Measurements from ENCODE around the gene ARIH2. TPM values are rescaled to one million over a fixed set of nuclear protein-coding genes. Genes with fewer than 3 reads are reported as not detected.

The ARIH2 gene
- total and polyA plus RNA-seq, 9 of the 15 experiments (the other 6 are each of a cell fraction or from before 2014, with no cell fraction given) = 27.0 to 120 (median 108) TPM

DNA sequence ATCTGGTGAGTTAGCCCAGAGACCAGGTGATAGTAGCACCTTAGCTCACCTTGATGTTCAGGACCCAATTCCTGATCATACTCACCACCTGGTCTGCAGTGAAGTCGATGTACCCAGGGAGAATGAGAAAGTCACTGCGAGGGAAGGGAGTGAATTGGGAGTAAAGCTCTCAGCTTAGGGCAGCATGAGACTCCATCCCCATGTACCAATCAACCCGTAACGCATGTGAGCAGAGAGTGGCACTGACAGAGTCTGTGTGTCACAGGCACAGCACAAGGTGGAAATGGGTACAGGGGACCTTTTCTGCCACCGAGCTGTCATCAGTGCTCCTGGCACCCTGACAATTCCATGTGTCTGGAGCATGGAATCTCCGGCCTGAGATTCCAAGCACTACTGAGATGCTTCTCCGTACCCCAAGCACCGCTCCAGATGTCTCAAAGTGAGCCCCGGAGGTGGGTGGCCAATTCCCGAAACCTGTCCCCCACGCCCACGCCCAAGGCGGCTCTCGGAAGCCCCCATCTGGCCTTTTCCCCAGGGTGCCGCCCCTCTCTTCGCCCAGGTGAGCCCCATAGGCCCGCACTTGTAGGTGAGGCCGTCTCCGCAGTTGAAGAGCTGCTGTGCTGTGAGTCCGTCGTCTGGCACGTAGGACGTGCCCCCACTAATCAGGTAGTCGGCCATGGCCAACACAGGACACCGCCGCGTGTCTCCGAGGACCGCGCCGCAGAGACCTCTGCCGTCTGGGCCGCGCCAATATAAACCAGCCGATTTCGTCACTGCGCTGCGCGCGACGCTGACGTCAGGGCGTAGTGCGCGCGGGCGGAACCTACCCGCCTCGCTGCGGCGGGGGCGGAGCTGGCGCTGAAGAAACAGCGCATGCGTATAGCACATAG is 110.3 kb downstream of the ARIH2 start, which contains the start of gene IMPDH2 (continued):
- TF ChIP-seq KLF6 (CRISPR knock-in tag; IDR thresholded peaks at IDR 0.05; ENCODE audit: borderline replicate concordance) (no peak), TOE1 (IDR thresholded peaks at IDR 0.05; ENCODE audit: borderline replicate concordance) (no peak), TOE1 (CRISPR knock-in tag; IDR thresholded peaks at IDR 0.05; ENCODE audit: borderline replicate concordance, low read depth) (no peak), GATAD2B (IDR thresholded peaks at IDR 0.05; ENCODE audit: borderline replicate concordance) (no peak), CBX1 (IDR thresholded peaks at IDR 0.05; ENCODE audit: low read depth) (peak; percentile 87), ATF1 (CRISPR knock-in tag; IDR thresholded peaks at IDR 0.05) (peak; percentile 82), ATF1 (tag; IDR thresholded peaks at IDR 0.05) (peak; percentile 97), MEF2A (IDR thresholded peaks at IDR 0.05; ENCODE audit: control insufficient read depth, low read depth, low read length) (no peak), EP300 (IDR thresholded peaks at IDR 0.05; ENCODE audit: low read length) (no peak), ZNF75A (CRISPR knock-in tag; IDR thresholded peaks at IDR 0.05) (no peak), ZNF175 (CRISPR knock-in tag; IDR thresholded peaks at IDR 0.05; ENCODE audit: low read depth) (no peak), U2AF2 (optimal IDR thresholded peaks at IDR 0.05; ENCODE audit: low read depth, low read length) (no peak), HLTF (IDR thresholded peaks at IDR 0.05) (no peak), ZNF316 (IDR thresholded peaks at IDR 0.05) (peak; percentile 48; the same call in 1 of the 2 replicates), MYBL2 (IDR thresholded peaks at IDR 0.05; ENCODE audit: low read depth) (no peak), MYBL2 (CRISPR knock-in tag; IDR thresholded peaks at IDR 0.05; ENCODE audit: borderline replicate concordance) (peak; percentile 49; the same call in 1 of the 2 replicates), ZNF77 (CRISPR knock-in tag; IDR thresholded peaks at IDR 0.05) (no peak), CBX3 (IDR thresholded peaks at IDR 0.05; ENCODE audit: borderline replicate concordance in 1 of 2, low read length in 2 of 2) (peak in 1 of 2 experiments; percentile 46; a peak in 1 of 3 replicates), SMAD3 (CRISPR knock-in tag; conservative IDR thresholded peaks at IDR 0.05) (peak; percentile 43; the same call in 1 of the 2 replicates)
- TF ChIP-seq, protein P1, sequence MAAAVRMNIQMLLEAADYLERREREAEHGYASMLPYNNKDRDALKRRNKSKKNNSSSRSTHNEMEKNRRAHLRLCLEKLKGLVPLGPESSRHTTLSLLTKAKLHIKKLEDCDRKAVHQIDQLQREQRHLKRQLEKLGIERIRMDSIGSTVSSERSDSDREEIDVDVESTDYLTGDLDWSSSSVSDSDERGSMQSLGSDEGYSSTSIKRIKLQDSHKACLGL (CRISPR knock-in tag; IDR thresholded peaks at IDR 0.05; ENCODE audit: borderline replicate concordance, poor library complexity, severe bottlenecking) = no peak
- TF ChIP-seq, protein P2, sequence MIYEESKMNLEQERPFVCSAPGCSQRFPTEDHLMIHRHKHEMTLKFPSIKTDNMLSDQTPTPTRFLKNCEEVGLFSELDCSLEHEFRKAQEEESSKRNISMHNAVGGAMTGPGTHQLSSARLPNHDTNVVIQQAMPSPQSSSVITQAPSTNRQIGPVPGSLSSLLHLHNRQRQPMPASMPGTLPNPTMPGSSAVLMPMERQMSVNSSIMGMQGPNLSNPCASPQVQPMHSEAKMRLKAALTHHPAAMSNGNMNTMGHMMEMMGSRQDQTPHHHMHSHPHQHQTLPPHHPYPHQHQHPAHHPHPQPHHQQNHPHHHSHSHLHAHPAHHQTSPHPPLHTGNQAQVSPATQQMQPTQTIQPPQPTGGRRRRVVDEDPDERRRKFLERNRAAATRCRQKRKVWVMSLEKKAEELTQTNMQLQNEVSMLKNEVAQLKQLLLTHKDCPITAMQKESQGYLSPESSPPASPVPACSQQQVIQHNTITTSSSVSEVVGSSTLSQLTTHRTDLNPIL (CRISPR knock-in tag; IDR thresholded peaks at IDR 0.05) = no peak
- TF ChIP-seq, protein P3, sequence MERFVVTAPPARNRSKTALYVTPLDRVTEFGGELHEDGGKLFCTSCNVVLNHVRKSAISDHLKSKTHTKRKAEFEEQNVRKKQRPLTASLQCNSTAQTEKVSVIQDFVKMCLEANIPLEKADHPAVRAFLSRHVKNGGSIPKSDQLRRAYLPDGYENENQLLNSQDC (CRISPR knock-in tag; IDR thresholded peaks at IDR 0.05) = no peak
- TF ChIP-seq, protein P4, sequence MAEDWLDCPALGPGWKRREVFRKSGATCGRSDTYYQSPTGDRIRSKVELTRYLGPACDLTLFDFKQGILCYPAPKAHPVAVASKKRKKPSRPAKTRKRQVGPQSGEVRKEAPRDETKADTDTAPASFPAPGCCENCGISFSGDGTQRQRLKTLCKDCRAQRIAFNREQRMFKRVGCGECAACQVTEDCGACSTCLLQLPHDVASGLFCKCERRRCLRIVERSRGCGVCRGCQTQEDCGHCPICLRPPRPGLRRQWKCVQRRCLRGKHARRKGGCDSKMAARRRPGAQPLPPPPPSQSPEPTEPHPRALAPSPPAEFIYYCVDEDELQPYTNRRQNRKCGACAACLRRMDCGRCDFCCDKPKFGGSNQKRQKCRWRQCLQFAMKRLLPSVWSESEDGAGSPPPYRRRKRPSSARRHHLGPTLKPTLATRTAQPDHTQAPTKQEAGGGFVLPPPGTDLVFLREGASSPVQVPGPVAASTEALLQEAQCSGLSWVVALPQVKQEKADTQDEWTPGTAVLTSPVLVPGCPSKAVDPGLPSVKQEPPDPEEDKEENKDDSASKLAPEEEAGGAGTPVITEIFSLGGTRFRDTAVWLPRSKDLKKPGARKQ (CRISPR knock-in tag; IDR thresholded peaks at IDR 0.05) = no peak
- TF ChIP-seq, protein P5, sequence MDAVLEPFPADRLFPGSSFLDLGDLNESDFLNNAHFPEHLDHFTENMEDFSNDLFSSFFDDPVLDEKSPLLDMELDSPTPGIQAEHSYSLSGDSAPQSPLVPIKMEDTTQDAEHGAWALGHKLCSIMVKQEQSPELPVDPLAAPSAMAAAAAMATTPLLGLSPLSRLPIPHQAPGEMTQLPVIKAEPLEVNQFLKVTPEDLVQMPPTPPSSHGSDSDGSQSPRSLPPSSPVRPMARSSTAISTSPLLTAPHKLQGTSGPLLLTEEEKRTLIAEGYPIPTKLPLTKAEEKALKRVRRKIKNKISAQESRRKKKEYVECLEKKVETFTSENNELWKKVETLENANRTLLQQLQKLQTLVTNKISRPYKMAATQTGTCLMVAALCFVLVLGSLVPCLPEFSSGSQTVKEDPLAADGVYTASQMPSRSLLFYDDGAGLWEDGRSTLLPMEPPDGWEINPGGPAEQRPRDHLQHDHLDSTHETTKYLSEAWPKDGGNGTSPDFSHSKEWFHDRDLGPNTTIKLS (IDR thresholded peaks at IDR 0.05; ENCODE audit: borderline replicate concordance, low read depth) = peak; percentile 60; the same call in 1 of the 2 replicates
